Measurements from ENCODE around the gene UPF2.
"Not testable (repeated sequence)": the region's sequence is repeated elsewhere in the genome, so short reads cannot be mapped to it uniquely, and the experiment has no call there.

Gene UPF2

DNA sequence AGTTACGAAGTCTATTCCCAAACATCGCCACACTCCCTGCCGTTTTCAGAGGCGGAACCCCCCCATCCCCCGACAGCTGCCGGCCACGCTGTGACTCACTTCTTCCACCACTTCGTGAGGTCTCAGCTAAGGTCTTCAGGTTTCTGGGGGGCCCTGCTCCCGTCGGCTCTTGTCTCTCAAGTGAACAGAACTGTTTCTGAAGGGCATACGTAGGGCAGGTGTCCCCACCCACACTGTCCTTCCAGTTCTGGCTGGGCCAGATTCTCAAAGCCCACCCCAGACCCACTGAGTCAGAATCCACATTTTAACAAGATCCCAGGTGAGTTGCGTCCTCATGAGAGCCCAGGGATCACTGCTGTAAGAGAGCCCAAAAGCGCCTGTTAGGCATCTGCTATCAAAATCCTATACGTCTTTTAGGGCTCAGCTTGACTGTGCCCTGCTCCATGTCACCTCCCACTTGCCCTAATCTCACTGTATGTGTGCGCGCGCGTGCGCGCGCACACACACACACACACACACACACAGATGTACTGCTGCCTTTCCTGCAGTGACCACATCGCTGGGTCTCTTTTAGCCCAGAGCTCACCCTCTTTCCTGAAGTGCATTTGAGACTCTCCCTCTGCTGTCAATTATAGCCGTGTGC is 140.7 kb downstream of the UPF2 start:
- peak; percentile 53 for DNase-seq

DNA sequence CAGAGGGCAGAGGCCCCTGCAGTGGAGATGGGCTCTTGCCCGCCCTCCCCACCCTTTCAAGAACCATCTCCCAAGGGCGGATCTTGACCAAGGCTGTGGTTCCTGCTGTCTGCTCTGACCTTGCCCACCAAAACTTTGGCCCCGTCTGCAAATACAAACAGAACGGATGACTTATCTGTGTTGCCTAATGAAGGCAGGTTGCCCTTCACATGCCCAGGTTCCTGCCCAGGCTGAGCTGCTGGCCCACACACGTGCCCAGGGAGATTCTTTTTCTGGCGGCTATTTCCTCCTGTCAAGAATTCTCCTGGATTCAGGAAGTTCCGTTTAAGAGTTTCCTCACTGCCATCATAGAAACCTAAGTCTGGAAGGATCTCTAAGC is 141.2 kb downstream of the UPF2 start:
- DNase-seq, result no peak

DNA sequence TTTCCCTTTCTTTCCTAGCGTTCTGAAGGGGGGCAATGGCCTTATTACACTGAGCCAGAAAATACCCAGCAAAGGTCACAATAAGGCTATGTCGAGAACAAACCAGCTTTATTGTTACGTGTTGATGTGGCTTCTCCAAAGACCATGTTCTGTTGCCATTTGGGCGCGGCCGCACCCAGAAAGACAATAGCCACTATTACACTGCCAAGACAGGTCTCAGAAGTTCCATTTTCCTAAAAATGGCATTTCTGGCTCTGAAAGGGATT is 141.6 kb downstream of the UPF2 start:
- DNase-seq, result no peak

DNA sequence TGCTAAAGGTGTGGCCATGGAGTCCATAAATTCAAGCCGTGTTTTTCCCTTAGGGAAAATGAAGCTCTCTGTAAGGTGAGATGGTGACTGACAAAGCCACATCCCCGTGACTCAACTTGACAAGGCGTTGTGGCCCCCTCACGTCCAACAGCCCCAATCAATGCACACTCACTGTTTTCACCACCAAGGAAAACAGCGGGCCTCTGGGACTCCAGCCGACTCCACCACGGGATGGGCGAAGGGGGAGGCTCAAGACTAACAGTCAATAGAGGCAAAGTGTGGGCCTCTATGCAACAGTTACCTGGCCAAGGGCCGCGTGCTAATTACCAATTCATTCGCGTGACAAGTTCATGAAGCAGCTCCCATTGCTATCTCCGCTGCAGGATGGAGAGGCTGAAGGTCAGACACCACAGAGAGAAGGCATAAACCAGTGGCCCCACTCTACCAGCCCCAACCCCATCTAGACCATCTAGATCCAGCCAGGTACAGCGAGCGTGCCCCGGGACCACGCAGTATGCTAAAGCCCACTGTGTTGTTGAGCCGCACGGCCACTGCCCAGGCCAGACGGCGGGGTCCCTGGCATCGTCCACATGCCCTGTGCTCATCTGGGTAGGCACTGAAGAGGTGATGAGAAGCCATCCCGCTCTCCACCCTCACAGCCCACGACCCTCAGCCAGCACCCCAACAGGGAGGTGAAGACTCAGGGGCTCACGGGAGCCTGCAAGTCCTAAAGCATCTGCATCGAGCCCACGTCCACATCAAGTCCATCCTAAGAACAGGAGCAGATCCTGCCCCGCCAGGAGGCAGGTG is 143.3 kb downstream of the UPF2 start:
- no peak for DNase-seq

- peak; percentile 91 for DNase-seq
These were observed 144.1 kb downstream of the UPF2 start for GRCh38 chr10:11898372-11899066.

DNA sequence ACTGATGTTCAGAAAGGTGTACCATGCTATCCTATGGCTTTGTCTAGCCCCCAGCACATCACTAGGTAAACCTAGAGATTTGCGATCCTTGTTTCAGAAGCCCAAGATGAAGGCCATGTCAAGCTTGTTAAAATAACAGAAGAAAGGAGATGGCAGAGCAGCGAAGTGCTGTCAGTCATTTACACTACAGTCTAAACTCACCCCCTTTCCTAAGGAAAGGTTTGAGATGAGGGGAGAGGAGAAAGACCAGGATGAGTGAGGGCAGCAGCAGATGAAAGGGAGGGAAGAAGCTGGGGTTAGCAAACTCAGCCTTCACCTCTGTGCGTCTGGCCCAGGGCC is 144.6 kb downstream of the UPF2 start:
- DNase-seq, result no peak

DNA sequence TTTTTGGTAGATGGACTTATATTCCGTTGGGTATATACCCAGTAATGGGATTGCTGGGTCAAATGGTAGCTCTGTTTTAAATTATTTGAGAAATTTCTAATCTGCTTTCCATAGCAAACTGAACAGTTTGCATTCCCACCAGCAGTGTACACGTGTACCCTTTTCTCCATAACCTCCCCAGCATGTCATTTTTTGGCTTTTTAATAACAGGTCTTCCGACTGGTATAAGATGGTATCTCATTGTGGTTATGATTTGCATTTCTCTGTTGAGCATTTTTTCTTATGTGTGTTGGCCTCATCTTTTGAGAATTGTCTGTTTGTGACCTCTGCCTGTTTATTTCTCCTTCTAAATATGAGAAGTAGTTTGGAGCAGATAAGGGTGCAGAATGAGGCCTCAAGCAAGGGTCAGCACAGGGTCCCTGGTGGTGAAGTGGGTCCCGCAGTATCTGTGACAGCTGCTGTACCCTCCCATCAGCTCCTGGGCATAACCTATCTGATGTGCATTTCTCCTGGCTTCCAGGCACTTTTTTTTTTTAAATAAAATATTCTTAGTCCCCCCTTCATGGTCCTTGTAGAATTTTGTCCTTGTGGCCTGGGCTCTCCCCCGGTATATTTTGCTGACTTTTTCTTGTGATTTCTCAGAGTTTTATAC is 145.9 kb downstream of the UPF2 start:
- peak; percentile 72 for DNase-seq

GRCh38 chr10:11895598-11895997 is 147.0 kb downstream of the UPF2 start:
- DNase-seq, result no peak

DNA sequence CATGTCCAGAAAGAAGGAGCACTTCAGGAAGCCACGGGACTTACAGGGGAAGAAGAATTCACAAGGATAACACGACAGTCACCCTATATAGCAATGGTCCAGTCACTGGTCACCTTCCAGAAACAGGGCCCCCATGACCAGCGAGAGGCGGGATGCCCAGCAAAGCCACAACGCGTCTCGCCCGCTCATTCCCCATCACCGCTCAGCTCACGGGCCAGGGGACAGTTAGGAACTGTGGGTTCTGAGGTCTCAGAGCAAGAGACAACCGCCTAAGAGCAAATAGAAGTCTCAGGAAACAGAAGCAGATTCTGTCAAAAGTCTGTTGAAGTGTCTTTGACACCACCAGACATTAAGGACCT is 147.5 kb downstream of the UPF2 start:
- no peak for DNase-seq

DNA sequence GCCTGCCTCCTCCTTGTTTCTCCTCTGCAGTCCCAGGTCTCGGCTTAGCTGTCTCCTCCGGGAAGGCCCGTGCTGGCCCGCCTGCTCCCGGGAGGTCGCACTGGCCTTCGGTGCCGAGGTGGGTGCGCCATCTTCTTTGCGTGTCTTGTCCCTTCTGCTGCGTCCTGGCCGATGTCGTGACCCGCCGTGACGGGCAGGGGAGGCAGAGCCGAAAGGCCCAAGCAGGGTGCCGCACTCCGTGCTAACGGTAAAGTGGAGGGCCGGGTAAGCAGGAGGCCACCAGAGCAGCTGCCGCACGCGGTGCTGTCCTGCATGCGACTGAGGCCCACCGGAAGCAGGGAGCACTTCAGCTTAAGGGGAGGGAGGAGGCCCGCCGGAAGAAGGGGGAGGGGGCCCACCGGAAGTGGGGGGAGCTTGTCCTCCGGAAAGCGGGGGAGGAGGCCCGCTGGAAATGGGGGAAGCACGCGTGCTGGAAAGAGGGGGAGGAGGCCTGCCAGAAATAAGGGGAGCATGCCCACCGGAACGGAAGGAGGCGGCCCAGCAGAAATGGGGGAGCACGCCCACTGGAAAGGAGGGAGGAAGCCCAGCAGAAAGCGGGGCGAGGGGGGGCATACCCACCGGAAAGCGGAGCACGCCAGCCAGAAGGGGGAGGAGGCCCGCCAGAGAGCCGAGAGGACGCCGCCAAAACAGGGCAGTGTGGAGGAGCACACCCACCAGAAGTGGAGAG is 148.1 kb downstream of the UPF2 start:
- DNase-seq, result no peak

- no peak for DNase-seq
These were observed 148.8 kb downstream of the UPF2 start for GRCh38 chr10:11893749-11894278.

DNA sequence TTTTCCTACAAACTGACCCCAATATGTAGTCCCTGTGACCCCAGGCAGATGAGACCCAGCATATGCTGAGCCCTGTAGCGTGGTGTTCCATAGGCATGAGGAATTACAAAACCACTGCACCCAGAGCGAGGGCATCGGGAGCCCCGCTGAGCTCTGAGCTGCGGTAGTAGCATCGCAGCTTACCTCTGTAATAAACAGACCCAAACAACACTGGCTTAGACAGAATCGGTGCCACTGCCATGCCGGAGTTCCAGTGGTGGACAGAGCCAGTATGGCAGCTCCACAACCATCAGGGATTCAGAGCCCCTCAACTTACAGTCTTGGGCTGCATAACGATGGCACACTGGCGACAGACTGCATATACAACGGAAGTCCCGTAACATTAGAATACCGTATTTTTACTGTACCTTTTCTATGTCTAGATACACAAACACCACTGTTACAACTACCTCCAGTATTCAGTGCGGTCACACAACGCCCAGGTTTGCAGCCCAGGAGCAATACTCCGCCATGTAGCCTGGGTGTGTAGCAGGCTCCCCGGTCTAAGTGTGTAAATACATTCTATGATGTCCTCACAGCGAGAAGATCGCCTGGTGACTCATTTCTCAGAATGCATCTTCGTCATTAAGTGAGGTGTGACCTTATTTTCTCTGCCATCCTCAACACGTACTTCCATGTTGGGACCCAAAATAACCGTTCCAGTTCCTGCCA is 150.7 kb downstream of the UPF2 start:
- DNase-seq, result no peak

- DNase-seq, result not testable (repeated sequence)
These were observed 153.3 kb downstream of the UPF2 start for GRCh38 chr10:11889263-11889662.

DNA sequence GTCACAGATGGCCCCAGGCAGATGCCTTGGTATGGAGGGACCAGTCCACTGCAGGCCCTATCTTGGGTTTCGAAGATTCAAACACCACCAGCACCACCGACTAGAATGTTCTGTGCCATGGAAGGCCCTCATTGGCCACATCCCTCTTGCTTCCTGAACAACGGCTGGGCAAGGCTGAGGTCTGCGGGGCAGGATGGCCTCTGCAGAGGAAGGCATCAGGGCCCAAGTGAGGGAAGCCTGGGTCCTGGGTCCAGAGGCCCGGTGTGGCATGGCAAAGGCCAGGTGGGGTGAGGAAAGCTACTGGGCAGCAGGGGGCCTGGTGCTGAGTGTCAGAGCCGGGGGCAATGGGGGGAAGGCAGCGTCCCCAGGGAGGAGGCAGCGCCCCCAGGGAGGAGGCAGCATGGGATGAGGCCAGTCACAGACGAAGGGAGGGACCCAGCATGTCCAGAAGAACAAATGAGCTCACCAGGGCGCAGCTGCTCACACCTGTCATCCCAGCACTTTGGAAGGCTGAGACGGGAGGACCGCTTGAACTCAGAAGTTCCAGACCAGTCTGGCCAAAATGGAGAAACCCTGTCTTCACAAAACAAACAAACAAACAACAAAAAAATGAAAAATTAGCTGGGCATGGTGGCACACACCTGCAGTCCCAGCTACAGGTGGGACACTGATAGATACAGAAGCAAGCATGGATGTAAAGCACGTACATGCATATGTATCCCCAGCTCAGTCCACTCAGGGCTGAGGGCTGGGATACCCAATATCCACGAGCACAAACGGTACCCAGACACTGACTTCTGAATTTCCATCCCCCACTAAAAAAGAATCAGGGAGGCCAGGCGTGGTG is 155.0 kb downstream of the UPF2 start:
- no peak for DNase-seq

GRCh38 chr10:11886851-11887250 is 155.8 kb downstream of the UPF2 start:
- peak; percentile 72 for DNase-seq

DNA sequence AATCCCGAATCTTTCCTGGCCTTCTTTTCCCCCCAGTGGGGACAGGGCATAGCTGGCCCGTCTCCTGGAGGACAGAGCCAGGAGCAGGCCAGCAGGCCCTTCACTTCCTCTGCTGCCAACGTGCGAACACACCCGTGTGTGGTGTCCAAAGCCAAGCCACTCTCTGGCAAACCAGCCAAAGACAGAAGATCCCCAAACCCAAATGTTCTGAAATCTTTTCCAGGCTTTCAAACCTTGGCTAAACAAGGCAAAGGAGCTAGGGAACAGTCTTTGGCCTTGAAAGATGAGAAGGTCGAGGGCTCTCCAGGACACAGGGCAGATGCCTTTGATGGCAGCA is 156.5 kb downstream of the UPF2 start:
- no peak for DNase-seq

DNA sequence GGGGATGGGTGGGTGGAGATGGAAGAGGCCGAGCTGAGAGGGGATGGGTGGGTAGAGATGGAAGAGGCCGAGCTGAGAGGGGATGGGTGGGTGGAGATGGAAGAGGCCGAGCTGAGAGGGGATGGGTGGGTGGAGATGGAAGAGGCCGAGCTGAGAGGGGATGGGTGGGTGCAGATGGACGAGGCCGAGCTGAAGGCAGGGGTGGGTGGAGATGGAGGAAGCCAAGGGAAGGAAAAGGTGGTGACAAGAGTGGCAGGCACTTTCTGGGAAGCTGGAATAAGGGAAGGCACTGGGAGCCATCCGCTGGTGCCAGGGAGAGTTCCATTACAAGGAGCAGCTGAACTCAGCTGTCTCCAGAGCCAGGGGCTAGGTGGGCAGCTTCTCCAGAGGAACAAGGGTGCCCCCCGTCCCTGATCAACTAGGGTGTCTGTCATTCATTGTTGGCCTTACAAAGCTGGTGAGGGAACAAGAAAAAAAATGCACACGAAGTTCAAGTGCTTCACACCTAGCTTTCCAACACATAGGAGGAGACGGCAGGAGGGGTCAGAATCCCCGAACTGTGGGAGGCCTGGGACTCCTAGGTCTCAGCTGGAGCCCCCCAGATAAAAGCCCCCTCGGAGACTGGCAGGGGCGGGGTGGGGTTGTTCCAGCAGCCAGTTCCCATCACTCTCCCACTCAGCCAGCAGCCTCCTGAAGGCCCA is 157.0 kb downstream of the UPF2 start:
- no peak for DNase-seq

DNA sequence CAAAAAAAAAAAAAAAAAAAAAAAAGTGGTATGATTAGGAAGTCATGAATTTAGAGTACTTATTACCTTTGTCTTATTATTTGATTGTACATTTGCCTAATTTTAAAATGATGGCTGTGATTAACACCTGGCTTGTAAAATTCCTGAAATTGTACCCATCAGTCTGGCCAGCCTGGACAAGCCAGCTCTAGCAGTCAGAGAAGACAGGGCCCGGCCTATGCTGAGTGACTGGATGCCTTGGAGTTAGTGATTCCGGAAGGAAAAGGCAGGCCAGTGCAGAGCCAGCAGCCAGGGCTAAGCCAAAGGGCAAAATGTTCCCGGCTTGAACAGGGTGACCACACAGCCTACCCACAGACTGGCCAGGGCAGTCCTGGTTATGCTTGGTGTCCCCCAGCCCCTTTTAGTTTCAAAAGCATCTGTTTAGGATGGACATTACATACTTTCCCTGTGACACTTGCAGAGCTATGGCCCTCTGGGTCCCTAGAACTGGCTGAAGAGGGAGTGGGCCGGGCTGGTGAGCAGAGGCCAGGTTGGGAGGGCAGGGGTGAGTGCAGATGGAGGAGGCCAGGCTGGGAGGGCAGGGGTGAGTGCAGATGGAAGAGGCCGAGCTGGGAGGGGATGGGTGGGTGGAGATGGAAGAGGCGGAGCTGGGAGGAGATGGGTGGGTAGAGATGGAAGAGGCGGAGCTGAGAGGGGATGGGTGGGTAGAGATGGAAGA is 157.7 kb downstream of the UPF2 start:
- no peak for DNase-seq

- DNase-seq, result peak; percentile 84
These were observed 159.8 kb downstream of the UPF2 start for GRCh38 chr10:11882646-11883375.
